HG02571 (cell line): ENCODE measurements around the gene TRIP4.
"Not testable (repeated sequence)": the region's sequence is repeated elsewhere in the genome, so short reads cannot be mapped to it uniquely, and the experiment has no call there.

Experiments
- ATAC-seq: cut with Tn5 transposase; IDR thresholded peaks from one replicate; pipeline ENCODE4 v1.9.1; 2021; ENCODE audit warnings: mild to moderate bottlenecking, moderate library complexity; ENCODE audit not compliant: unreplicated experiment

TRIP4 gene

DNA sequence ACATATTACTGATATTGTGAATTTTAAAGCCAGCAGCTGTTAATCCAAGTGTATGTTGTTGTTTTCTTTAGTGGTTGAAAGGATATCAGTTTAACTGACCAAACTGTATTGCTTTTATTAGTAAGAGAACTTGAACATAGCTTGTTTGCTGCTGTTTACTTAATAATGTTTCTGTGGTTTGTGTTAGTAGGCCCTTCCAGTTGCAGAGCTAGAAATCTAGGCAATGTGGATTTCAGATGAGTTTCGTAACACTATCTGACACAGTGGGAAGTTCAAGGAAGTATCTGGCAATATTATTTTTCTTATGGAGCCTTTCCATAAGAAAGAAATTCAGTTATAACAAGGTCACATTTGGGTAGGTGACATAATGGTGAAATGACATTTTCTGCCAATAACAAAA lies 91.2 kb downstream of the TRIP4 start:
- no peak for ATAC-seq

DNA sequence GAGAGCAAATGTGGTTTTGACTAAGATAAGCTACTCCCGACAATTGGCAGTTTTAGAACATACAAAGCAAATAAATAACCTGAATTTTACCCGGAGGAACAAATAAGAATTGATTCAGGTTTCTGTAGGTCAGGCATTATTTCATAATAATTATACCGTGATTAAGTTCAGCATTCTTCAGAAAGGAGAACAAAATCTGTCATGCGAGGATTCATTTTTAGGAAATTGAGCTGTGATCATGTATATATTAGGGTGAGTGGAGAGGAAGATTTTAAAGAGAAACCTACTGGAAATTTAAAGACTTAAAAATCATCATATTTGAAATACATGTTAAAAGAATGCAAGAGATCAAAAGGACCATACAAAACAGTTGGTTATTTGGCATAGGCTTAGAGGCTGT lies 93.3 kb downstream of the TRIP4 start:
- ATAC-seq, result no peak

DNA sequence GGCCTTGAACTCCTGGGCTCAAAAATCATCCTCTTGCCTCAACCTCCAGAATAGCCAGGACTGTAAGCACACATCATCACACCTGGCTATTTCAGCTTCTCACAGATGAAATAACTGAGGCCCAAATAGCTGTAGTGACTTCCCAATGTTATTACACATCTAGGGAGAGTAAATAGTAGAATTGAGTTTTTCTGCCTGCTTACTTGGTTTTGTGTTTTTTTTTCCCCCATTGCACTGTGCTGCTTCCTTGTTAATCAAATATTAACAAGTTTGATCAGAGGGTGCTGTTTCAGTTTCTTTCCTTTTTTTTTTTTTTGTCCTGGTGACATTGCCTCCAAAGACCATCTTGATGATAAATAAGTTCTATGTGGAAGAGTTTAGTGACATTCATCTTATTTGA lies 96.1 kb downstream of the TRIP4 start:
- ATAC-seq, result no peak

DNA sequence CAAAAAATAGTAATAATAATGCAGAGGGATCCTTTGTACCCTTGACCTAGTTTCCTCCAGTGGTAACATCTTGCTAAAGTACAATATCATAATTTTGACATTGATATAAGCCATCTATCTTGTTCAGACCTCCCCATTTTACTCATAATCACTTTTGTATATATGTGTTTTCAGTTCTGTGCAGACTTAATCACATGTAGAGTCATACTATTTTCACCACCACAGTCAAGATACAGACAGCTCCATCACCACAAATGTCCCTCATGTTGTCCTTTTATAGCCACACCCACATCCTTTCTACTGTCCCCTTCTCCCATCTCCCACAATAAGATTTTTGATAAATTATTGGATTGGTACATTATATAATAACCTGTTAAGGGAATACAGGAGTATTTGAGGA lies 98.2 kb downstream of the TRIP4 start:
- no peak for ATAC-seq

DNA sequence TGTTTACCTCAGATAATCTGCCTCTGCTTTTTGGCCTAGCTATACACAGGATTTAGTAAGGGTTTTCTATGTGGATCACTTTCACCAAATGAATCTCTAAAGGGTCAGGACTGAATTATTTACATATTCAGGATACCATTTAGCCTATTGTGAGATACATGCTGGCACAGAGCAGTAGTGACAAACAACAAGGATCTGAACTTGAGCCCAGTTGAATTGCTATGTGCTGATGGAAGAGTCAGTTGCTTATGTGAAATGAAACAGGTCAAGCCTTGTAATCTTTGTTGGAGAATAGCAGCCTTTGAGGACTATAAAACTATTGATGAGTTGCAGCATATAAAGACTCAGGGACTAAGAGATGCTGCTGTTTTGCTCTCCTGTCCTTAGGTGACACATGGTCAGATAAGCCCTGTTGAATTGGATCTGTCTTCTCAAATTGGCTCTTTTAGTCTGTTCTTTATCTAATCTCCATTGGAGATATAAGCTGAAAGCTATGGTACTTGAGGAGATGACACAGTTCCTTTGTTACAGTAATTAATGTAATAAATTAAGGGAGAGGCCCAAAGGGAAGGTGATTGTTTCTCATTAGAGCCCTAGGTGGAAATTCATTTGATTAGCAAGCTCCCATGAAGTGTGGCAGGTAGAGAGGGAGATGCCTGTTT lies 103.1 kb downstream of the TRIP4 start:
- no peak for ATAC-seq

DNA sequence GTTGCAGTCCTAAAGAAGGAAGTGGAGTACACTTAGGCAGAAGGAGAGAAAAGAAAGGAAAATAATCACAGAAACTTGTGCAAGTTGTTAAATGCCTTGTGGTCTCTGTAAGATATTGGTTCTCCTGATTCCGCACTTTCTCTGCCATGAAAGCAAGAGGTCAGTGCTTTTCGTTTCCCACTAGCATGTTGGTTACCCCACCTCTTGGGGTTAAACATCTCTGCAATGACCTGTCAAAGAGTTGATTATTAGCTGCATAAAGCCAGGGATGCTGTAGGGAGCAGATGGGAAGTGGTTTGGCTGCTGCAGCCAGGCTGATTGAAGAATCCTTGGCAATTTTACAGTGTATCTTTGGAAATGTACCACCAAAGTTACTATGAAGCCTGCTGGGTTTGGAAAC lies 106.0 kb downstream of the TRIP4 start:
- no peak for ATAC-seq

DNA sequence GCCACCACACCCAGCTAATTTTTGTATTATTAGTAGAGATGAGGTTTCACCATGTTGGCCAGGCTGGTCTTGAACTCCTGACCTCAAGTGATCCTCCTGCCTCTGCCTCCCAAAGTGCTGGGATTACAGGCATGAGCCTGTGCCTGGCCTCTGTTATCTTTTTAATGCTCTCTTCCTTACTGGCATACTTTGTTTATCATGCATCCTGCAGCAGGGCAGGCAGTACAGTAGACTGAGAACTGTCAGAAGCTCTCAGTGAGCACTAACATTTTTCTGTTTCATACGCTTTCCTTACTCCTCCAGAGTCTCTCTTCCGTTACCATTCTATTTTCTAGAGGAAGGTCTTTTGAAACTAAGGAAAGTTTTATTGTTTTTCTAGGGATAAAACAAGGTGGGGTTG lies 108.3 kb downstream of the TRIP4 start:
- not testable (repeated sequence) for ATAC-seq

DNA sequence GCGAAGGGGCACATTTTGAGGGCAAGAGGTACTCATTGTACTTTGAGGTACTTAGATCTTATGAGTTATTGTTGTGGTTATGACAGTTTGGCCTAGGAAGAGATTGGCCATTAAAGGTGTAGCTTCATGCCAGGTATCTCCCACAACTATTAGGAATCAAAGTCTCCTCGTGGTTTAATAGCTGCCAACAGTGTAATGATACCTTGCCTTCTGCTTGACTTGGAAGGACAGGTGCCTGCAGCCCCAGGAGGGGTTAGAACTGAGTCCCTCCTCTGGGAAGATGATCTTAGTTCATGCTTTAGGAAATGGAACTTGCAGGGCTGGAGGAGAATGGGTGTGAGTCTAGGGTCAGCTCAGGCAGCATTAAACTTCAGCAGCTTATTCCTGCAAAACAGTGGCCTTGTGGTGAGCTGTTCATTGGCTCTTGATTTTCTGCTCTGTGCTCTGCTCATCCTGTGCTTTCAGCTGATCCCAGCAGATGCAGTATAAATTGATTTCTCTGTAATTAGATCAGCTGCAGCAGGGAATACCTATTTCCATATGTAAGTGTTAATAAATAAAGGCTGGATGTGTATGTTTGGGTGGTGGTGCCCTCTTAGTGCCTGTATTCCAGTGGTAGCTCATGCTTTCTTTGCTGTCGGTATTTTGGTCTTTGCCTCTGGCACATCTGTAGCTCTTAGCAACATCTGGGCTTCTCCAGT lies 113.2 kb downstream of the TRIP4 start:
- ATAC-seq, result no peak

DNA sequence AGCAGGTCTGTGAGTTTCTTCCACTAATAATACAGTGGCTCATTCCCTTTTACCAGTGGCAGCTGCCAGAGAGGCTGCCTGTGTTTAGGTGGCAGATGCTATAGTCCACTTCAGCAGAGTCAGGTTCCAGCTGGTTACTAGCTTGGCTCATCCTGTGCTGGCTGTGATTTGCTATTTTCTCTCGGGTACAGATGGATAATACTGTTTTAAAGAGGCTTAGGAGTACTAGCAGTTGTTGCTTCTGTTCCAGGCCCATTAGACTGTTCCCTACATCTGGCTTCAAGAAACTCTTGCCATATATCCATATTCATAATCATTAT lies 113.7 kb downstream of the TRIP4 start:
- no peak for ATAC-seq

DNA sequence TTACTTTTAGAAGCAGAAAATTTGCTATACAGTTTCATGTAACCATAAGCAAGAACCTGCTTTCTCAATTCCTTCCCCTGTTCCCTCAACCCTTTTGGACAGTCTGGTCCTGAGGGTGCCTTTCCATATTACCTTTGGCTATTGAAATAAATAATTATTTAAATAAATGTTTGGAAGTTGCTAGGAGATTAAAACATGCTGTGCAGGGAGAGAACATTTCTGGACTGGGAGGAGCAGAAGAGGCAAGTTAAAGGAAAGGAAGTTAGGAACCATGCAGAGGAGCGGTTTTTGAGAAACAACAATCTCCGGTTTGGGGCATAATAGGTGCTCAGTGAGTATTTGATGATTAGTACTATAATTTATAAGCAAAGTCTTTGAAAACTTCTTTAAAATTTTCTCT lies 114.5 kb downstream of the TRIP4 start:
- no peak for ATAC-seq

DNA sequence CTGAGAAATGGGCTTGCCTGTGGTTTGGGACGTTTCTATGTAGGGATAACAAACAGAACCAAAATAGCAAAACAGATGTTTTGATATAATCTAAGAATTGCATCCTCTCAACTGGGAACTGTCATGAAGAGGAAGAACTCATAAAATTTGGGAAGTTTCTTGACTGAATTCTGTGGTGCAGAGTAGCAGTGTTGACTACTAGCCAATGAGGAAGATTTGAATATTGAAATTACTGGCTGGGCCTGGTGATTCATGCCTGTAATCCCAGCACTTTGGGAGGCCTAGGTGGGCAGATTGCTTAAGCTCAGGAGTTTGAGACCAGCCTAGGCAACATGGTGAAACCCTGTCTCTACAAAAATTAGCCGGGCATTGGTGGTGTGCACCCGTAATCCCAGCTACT lies 114.9 kb downstream of the TRIP4 start:
- no peak for ATAC-seq

DNA sequence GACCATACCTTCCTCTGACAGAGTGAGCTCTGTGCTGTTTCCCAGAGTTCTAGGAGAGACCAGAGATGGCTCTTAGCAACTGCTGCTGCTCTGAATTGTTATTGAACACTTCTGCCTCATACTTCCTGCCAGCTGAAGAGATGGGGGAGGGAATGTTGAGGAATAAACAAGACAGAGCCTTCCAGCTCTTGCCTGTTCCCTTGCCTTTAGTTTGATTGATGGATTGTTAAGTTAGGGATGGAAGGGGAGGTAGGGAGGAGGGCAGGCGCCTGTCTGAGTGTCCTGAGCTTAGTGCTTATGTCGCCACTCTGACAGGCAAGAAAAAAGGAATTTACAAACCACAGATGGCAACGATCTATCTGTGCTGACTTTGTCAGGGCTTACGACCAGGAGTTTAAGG lies 115.6 kb downstream of the TRIP4 start:
- ATAC-seq, result no peak

DNA sequence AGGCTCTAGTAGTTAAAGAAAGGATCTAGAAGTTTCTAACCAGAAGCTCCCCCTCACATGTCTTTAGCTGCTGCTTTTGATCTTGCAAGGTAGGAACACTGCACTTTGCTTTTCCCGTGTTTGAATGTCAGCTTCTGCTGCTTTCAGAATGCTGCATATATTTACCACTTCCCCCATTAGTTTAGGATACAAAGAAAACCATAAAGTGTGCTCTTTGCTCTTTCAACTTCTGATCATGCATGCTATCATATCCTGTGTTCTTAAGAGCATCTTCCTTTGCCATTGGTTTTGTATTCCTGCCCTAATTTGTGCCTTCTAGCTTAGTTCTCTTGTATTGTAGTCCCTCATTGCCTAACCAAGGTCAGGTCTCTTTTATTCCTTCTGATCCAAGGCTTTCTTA lies 116.0 kb downstream of the TRIP4 start:
- ATAC-seq, result no peak
